HuH-7 (cell line): Measurements from ENCODE around the gene ANKRD36C.
A peak's percentile ranks its signal among the peaks of the same experiment; 100 is the strongest.
"Not testable (repeated sequence)": the region's sequence is repeated elsewhere in the genome, so short reads cannot be mapped to it uniquely, and the experiment has no call there.

ENCODE experiments used
- DNase-seq: peaks from one replicate; pipeline ENCODE4 v3.0.0; 2011; ENCODE audit warnings: low spot score

ANKRD36C gene

GRCh38 chr2:95991351-95992094 is at the start of gene ANKRD36C:
Gene ANKRD36C, minus strand, starts transcription at chr2:95991824. Its CDS starts 116 bp downstream, at chr2:95991708.
- DNase-seq: peak; percentile 9

GRCh38 chr2:96035554-96035953 is 43.9 kb upstream of the ANKRD36C start:
- DNase-seq: not testable (repeated sequence)

- not testable (repeated sequence) for DNase-seq
These were observed 43.2 kb upstream of the ANKRD36C start, which contains the start of gene GPAT2 for GRCh38 chr2:96034792-96035191. Gene GPAT2, minus strand, starts transcription at chr2:96034916. Its CDS starts 2,557 bp downstream, at chr2:96032359.

GRCh38 chr2:96033997-96034396 is 42.4 kb upstream of the ANKRD36C start:
- not testable (repeated sequence) for DNase-seq

GRCh38 chr2:96027725-96028325 is 36.2 kb upstream of the ANKRD36C start:
- DNase-seq: not testable (repeated sequence)

- not testable (repeated sequence) for DNase-seq
These were observed 34.1 kb upstream of the ANKRD36C start for GRCh38 chr2:96025755-96026154.

- no peak for DNase-seq
These were observed 33.5 kb upstream of the ANKRD36C start for GRCh38 chr2:96025194-96025492.

- no peak for DNase-seq
These were observed 32.9 kb upstream of the ANKRD36C start for GRCh38 chr2:96024336-96025193.

GRCh38 chr2:96023701-96024100 is 32.1 kb upstream of the ANKRD36C start:
- DNase-seq: not testable (repeated sequence)

GRCh38 chr2:96022701-96023447 is 31.2 kb upstream of the ANKRD36C start:
- DNase-seq: peak; percentile 76

GRCh38 chr2:96022126-96022525 is 30.5 kb upstream of the ANKRD36C start:
- not testable (repeated sequence) for DNase-seq

GRCh38 chr2:96021142-96021541 is 29.5 kb upstream of the ANKRD36C start:
- not testable (repeated sequence) for DNase-seq

GRCh38 chr2:96019909-96020590 is 28.4 kb upstream of the ANKRD36C start:
- not testable (repeated sequence) for DNase-seq

- not testable (repeated sequence) for DNase-seq
These were observed 24.7 kb upstream of the ANKRD36C start for GRCh38 chr2:96016321-96016720.

GRCh38 chr2:96012792-96013264 is 21.2 kb upstream of the ANKRD36C start:
- DNase-seq: not testable (repeated sequence)

GRCh38 chr2:96012086-96012791 is 20.6 kb upstream of the ANKRD36C start:
- DNase-seq: not testable (repeated sequence)

GRCh38 chr2:96011129-96011455 is 19.5 kb upstream of the ANKRD36C start:
- DNase-seq: not testable (repeated sequence)

GRCh38 chr2:96010320-96011128 is 18.9 kb upstream of the ANKRD36C start:
- DNase-seq: peak; percentile 68

GRCh38 chr2:96009833-96010232 is 18.2 kb upstream of the ANKRD36C start:
- DNase-seq: not testable (repeated sequence)

GRCh38 chr2:96008051-96008450 is 16.4 kb upstream of the ANKRD36C start:
- not testable (repeated sequence) for DNase-seq
